GM21390 (cell line): ENCODE results near the gene FEZ2.

Experiments used
- ATAC-seq: cut with Tn5 transposase; IDR thresholded peaks from one replicate; pipeline ENCODE4 v1.9.1; 2021; ENCODE audit not compliant: unreplicated experiment

The FEZ2 gene

DNA sequence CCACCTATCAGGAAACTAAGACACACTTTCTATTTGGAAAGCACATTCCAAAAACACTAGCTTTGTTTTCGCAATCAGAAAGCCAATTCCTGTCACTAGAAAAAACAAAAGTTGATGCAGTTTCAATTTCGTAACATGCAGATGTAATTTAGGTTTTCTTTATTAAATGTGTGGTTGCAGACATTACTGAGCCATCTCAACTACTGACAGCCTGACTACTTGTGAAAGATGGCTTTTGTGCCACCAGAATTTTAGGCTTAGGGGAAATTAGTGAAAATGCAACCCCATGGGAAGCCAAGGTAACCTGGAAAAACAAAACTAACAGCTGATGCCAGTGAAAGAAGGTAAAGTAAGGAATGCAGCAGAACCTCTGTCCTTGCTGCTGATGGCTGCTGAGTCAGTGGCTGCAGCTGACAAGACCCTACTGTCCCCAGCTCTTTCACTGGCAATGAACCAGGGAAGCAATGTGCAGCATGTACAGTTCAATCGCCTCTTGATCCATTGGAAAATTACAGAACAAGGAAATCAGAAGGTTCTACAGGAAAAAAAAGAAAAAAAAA lies 34.9 kb downstream of the FEZ2 start:
- no peak for ATAC-seq

GRCh38 chr2:36562240-36562639 lies 35.7 kb downstream of the FEZ2 start:
- ATAC-seq: no peak

GRCh38 chr2:36561237-36561944 lies 36.6 kb downstream of the FEZ2 start:
- no peak for ATAC-seq

DNA sequence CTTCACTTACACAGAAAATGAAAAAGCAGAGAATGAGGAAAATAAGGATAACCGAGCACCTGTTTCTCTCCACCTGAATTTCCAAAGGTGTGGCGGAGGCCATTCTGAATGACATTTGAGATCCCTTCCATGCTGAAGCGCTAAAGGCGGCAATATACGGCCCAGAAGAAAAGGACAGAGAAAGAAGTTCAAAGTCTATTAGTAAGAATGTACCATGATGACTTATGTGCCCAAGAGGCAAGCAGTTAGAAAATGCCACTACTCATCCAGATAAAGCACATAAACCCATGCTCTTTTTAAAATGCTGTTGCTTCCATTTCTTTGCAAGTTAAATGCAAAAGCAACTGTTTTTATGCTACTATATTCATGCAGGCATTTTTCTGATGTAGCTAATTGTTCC lies 37.2 kb downstream of the FEZ2 start:
- no peak for ATAC-seq

DNA sequence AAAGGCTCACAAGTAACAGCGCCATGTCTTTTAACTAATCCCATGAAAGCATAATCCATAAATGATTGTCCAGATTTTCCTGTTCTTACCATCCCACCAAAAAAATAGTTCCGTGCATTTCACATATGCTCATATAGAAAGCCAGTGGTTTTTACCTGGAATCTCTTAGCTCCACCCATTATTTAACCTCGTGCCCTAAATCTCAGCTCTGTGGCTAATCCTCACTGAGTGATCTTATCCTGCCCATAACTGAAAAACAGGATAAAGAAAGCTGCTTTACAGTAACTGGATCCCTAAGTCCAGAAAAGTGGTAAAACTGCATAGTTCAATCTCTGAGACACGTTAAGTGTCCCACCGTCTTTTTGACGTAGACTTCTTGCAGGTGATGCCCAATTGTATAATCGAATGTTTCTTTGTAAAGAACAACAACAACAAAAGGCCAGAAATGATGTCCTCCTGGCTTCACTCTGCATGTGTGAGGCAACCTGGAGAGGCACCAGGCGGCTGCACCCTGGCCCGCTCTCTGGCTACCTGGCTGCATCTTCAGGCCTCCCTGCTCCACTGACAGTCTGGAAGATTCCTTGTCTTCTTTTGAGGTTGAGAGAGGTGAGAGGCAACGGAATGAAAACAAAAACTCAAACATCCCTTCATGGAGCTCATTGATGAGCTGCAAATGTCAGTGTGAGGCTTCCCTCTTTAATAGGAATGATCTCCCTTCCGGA lies 38.6 kb downstream of the FEZ2 start:
- no peak for ATAC-seq

DNA sequence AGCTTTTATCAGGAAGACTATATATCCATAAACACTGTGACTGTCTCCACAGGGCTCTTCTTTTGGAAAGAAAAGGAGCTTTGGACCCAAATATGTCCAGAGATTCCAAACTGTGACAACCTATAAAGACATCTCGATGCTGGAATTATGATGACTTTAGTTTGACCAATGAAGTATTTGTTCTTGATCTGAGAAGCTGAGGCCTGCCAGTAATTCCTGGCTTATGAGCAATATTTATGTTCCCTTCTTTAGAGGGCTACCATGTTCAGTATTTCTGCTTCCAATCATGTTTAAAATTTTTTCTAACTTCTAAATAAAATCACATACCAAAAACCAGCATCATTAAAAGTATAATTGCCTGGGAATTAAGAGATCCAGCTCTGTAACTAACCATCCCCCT lies 41.1 kb downstream of the FEZ2 start:
- ATAC-seq: no peak

GRCh38 chr2:36555789-36556188 lies 42.2 kb downstream of the FEZ2 start:
- ATAC-seq: no peak

DNA sequence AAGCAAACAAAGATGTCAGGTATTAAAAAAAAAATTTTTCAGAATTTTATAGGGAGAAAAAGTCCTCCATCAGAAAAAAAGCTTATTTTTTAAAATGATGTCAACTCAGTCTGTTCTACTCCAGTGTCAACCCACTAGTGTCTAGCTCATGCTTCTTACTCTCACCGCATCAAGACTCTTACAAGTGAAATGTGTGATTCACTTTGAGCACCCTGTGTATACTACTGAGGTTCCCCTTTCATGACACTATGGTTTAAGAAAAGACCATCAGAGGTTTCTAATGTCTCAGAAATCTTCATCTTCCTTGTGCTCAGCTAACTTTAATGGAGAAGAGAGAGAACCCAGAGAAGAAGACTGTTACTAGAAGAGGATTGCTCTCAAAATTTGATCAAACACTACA lies 43.4 kb downstream of the FEZ2 start:
- no peak for ATAC-seq

DNA sequence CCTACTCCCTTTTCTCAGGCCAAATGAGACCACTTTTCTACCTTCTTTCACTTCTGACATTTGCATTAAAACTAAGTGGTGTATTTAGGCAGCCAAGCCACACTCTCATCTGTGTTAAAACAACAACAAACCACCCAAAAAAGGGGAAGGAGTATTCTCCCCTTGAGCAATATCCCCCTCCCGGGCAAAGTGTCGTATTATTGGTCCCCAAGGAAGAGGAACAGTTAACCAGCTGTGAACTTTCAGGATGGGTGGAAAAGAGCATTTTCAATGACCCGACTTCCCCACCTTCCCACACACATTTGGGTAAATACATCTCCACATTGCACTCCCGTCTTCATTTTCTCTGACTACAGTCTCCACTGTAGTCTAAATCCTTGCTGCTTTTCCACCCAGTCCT lies 44.3 kb downstream of the FEZ2 start:
- ATAC-seq: no peak

DNA sequence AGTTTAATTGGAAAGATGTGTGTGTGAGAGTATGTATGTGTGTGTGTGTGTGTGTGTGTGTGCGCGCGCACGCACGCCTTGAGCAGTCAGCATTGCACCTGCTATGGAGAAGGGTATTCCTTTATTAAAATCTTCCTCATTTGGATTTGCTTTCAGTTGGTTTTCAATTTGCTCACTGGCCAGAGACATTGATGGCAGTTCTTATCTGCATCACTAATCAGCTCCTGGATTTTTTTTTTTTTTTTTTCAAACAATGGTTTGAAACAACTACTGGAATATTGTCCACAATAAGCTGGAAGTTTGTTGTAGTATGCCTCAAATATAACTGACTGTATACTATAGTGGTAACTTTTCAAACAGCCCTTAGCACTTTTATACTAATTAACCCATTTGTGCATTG lies 48.0 kb downstream of the FEZ2 start:
- no peak for ATAC-seq

GRCh38 chr2:36549165-36549574 lies 48.8 kb downstream of the FEZ2 start:
- no peak for ATAC-seq

- ATAC-seq: no peak
Observed at GRCh38 chr2:36547906-36548305, 50.1 kb downstream of the FEZ2 start.

- ATAC-seq: no peak
Observed at GRCh38 chr2:36545871-36546416, 52.0 kb downstream of the FEZ2 start.

- ATAC-seq: no peak
Observed at GRCh38 chr2:36544638-36545338, 53.2 kb downstream of the FEZ2 start.

DNA sequence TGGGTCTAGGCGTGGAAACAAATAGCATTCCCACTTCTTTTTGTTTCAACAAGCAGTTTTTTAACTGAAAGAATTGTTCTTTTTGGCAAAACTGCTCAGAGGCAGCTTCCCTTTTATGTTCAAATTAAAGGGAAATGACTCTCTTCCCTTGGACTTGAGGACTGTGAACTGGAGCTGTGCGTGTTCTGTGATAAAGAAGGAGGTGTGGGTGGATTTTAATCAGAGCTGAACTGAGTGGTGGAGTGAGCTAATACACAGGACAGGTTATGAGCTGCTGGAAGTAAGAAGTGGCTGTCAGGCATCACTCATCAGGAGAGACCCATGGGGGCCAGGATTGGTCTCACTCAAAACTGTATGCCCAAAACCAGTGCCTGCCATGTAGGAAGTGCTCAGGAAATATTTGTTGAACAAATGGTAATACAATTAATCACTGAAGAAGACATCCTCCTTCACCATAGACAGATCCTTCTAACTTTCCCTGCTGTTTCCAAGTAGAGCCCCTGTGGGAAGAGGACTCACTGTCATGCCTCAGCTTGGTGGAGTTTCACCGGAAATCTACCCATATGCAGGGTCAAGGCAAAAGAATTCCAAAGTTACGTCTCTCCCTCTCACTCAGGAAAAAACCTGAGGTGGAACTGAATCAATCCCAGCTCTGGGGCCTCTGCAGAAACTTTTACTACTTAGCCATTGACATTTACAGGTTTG lies 55.9 kb downstream of the FEZ2 start:
- ATAC-seq: no peak

GRCh38 chr2:36540986-36541754 lies 56.8 kb downstream of the FEZ2 start:
- no peak for ATAC-seq

GRCh38 chr2:36539631-36540030 lies 58.3 kb downstream of the FEZ2 start:
- peak; percentile 68 for ATAC-seq

DNA sequence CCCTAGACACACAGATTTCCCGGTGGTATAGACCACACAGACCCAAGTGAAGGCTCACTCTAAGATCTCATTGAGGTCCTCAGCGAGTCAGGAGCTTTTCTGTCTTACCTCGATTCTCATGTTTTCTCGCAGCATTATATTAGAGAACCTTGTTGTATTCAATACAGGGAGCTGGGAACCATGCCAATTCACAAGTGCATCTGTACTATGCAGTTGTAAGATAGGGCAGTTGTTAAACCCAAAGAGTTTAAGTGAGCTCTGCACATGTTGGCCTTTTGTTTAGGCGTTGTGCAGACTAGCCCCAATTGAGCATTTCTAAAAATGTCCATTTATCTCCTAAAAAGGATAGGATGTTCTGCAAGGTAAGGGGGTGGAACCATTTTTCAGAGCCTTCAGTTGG lies 59.6 kb downstream of the FEZ2 start:
- no peak for ATAC-seq

GRCh38 chr2:36536776-36537175 lies 61.2 kb downstream of the FEZ2 start:
- no peak for ATAC-seq

- ATAC-seq: no peak
Observed at GRCh38 chr2:36535099-36535498, 62.9 kb downstream of the FEZ2 start.
